GM19372 (cell line): Measurements from ENCODE around the gene FAM13C.

Experiments
- ATAC-seq: cut with Tn5 transposase; IDR thresholded peaks from one replicate; pipeline ENCODE4 v1.9.1; 2021; ENCODE audit warnings: mild to moderate bottlenecking, low read depth, moderate library complexity; ENCODE audit not compliant: unreplicated experiment

Gene FAM13C

GRCh38 chr10:59362959-59363381 lies 621 bp upstream of the FAM13C start:
- ATAC-seq: no peak

- ATAC-seq: no peak
Observed at GRCh38 chr10:59361663-59362143, 646 bp downstream of the FAM13C start.

- ATAC-seq: no peak
Observed at GRCh38 chr10:59360605-59361405, 1.5 kb downstream of the FAM13C start.

DNA sequence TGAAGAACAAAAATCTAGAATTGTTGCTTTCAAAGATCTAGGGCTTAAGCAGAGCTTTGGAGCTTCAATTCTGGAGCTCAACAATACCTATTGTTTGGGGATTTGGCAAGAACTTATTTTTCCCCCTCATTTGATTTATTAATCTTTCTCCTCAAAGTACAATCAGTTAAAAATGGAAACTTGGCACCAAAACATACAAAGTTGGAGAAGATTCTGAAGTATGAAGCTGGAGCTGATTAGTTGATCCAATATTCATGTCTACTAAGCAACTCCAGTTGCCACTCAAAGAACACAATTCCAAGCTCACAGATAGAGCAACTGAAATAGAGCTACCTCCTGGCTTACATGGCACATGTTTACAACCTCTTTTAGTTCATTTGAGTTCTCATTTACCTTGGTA lies 3.8 kb downstream of the FAM13C start:
- no peak for ATAC-seq

DNA sequence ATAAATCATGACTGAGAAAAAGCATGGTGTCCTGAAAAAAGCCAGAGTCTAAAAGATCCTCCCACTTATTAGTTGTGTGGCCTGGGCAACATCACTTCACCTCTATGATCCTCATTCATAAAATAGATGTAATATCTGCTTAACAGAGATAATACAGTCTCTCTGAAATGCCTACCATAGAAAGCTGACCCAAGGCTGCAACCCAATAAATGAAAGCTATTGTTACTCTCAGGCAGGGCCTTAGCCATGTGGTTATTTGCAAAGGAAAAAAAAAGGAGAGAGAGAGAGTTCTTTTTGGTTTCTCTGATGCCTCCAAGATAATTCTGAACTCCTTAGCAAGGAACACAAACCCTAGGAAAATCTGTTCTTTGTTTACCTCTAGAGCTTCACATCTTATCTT lies 7.9 kb downstream of the FAM13C start:
- no peak for ATAC-seq

DNA sequence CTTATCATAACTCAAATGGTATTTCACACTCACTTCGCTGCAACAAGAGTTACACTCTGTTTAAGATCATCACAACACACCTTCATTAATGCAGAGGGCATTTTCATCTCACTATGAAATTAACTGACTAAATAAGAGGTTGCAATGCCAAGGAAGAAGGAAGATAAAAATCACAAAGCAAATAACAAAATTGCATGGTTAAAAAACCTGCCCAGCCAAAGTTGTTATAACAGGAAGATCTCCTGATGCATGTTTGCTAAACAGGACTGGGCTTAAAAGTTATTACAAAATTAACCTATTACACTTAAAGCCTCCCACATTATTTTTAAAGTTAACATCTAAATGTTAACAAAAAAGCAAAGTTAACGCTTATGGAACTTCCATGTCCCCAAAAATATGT lies 11.8 kb downstream of the FAM13C start:
- no peak for ATAC-seq

- no peak for ATAC-seq
Observed at GRCh38 chr10:59346321-59346720, 16.0 kb downstream of the FAM13C start.

DNA sequence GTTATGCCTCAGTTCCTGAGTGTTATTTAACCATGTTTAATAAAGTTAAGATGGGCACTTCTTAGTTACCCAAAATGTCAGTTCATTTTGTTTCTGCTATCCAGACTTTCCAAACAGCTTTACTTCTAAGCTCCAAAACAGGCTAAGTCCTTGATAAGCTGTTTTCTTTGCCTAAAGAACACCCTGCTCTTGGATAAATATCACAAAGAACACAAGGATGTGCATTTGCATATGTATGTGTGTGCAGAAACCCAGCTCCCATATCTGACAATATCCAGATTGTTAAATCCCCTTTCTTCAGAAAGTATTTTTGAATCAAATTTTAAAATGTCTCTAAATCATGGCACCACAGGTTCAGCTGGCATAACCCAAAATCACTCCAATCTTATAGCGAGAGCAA lies 19.6 kb downstream of the FAM13C start:
- ATAC-seq: no peak

GRCh38 chr10:59342000-59342399 lies 20.3 kb downstream of the FAM13C start:
- ATAC-seq: no peak

DNA sequence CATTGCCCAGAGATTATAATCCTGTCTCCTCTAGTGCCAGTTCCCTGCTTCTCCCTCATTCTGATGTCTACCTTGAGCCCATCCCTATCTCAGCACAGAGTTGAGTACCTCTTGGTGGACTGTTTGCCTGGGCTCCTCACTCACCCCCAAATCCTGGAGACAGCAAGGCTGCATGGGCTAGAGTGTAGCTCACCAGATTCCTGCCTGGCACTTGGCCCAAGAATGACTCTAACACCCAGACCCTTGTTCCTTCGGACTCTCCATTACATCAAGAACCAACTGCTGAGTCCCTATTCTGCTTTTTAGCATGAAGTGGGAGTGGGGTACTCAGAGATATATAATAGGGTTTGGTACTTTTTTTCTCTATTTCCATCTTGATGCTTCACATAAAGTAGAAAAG lies 22.1 kb downstream of the FAM13C start:
- no peak for ATAC-seq

DNA sequence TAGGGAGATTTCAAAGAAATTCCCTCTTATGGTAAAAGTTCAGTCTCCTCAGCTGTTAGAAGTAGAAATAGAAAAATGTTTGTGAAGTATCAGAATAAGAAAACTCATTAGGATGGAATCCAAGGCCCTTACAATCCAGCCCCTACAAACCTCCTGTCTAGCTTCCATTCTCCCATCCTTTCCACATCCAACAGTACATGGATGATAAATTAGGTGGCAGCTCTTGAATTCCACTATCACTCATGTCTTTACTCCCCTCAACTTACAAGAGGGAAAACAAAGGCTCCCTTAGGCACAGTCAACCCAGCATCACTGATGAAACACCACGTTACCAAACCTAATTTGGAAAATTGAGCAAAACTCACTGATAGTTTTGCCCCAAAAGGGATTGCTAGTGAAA lies 23.0 kb downstream of the FAM13C start:
- ATAC-seq: no peak

DNA sequence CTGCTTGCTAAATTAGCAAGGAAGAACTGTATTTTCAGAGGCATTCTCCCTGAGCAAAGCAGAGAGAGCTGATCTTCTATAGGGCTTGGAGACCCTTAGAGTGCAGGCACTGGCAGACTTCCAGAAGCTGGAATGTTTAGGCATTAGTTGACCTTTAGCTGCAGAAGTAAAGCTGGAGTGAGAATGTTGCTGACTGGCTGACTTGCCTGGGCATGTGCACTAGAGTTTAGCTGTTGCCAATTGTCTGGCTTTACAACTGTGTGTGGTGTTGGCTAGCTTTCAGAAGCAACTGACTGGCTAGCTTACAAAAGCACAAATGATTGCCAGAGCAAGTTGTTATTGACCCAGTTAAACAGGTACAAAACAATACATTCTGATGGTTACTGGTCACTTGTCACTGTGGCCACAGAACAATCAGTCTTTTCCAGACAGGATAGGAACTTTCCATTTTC lies 25.1 kb downstream of the FAM13C start:
- no peak for ATAC-seq

DNA sequence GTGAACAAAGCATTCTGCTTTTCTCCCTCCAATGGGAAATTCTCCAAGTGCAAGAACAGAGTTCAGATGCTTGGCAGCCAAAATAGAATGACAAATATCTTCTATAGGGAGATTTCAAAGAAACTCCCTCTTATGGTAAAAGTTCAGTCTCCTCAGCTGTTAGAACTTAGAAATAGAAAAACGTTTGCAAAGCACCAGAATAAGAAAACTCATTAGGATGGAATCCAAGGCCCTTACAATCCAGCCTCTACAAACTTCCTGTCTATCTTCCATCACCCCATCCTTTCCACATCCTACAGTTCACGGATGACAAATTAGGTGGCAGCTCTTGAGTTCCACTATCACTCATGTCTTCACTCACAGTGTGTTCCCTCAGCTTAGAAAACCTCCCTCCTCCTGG lies 25.7 kb downstream of the FAM13C start:
- no peak for ATAC-seq

DNA sequence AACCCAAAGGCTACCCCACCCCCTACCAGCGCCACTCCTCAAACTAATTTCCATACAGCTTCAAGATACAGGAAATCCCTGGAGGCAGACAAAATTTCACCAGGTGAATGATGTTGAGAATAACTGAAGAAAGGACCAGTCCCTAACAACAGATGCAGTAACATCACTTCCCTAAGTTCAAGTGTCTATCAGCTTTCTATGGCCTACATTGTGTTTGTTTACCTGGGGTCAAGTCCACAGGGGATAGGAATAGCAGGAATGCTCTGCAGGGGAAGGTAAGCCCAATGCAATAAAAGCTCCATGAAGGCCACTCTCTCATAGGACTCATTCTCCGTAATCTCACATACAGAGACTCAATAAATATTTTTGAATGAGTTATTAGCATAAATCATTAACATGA lies 26.9 kb downstream of the FAM13C start:
- no peak for ATAC-seq

- no peak for ATAC-seq
Observed at GRCh38 chr10:59333701-59334100, 28.6 kb downstream of the FAM13C start.

DNA sequence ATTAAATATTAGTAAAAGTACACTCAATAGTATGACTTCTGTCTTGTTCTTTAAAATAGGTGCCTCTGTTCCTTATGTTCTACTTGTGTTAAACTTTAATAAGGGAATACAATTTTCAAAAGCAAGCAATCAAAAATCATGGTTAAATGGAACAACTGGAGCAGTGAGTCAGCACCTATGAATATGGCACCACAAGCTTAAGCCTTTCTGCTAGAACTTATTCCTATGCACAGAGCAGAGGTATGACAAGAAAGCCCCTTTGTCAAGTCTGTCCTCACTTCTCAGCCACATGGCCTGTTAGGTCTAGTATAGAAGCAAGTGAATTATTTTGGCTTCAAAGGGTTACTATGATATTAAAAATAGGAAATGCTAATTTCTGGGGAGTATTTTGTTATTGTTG lies 29.8 kb downstream of the FAM13C start:
- no peak for ATAC-seq

GRCh38 chr10:59331661-59332060 lies 30.7 kb downstream of the FAM13C start:
- ATAC-seq: no peak

GRCh38 chr10:59325116-59325515 lies 37.2 kb downstream of the FAM13C start:
- ATAC-seq: no peak

GRCh38 chr10:59324597-59324996 lies 37.8 kb downstream of the FAM13C start:
- no peak for ATAC-seq

GRCh38 chr10:59323831-59324401 lies 38.4 kb downstream of the FAM13C start:
- ATAC-seq: no peak

DNA sequence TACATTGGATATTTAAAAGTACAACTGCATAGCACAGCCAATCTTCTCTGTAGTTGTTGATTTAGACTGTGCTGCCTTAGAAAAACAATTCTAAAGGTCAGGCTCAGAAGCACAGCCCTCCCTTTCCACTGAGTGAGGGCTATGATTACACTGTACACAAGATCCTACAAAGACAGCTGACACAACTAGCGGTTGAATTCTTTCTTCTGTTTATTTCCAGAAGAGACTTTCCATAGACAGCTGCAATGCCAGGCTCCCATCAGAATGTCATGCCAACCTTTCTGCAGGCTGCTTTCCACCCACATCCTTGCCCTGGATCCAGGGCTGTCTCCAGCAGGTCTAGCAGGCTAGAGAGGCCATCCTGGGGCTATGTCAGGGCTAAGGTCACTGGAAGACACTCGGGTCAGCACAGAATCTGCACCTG lies 39.3 kb downstream of the FAM13C start:
- ATAC-seq: no peak

- ATAC-seq: no peak
Observed at GRCh38 chr10:59322131-59322530, 40.2 kb downstream of the FAM13C start.
